A673 (cell line): Measurements from ENCODE around the gene WBP2. TPM values are rescaled to one million over a fixed set of nuclear protein-coding genes. Genes with fewer than 3 reads are reported as not detected.

Source experiments
- BruUV-seq: library from RNA; stranded (reverse); fragments of 400-500 nt; replicated peaks from 2 replicates; lab custom pipeline; 2021; lab: Mats Ljungman, UMichigan
- CTCF ChIA-PET: fragments of 300-600 bp; sonication (Branson Sonifier 250); formaldehyde crosslinking; loops from one replicate; lab custom pipeline; 2022; ENCODE audit warnings: antibody characterized with exemption; lab: Charles Lee
- POLR2A ChIA-PET: fragments of 300-600 bp; sonication (Branson Sonifier 250); formaldehyde crosslinking; loops from one replicate; lab custom pipeline; 2022; ENCODE audit warnings: antibody characterized with exemption; ENCODE audit not compliant: low non-redundant PET; lab: Charles Lee
- DNase-seq: peaks from one replicate; pipeline ENCODE4 v3.0.0-alpha.2; 2015; ENCODE audit warnings: low spot score
- H3K27ac ChIP-seq: fragments of 200-600 bp; sonication (generic); 2 replicates; pipeline ENCODE4 v1.5.1; 2016; ENCODE audit warnings: mixed run types, low read depth, mild to moderate bottlenecking, mixed read lengths, antibody characterized with exemption, low read length; ENCODE audit not compliant: poor library complexity, severe bottlenecking
- H3K27me3 ChIP-seq: fragments of 200-600 bp; sonication (generic); replicated peaks from 2 replicates; pipeline ENCODE4 v1.6.1; 2017; ENCODE audit warnings: mixed run types, low read depth, mild to moderate bottlenecking, mixed read lengths, antibody characterized with exemption, low read length; ENCODE audit not compliant: insufficient read depth, poor library complexity
- H3K36me3 ChIP-seq: fragments of 200-600 bp; sonication (generic); 2 replicates; pipeline ENCODE4 v1.6.1; 2016; ENCODE audit warnings: mixed run types, mild to moderate bottlenecking, mixed read lengths, antibody characterized with exemption, low read length; ENCODE audit not compliant: insufficient read depth, poor library complexity, severe bottlenecking
- H3K4me1 ChIP-seq: fragments of 200-600 bp; sonication (generic); 2 replicates; pipeline ENCODE4 v1.6.1; 2017; ENCODE audit warnings: mixed run types, mild to moderate bottlenecking, mixed read lengths, antibody characterized with exemption, low read length; ENCODE audit not compliant: insufficient read depth, poor library complexity, severe bottlenecking
- H3K4me3 ChIP-seq: fragments of 200-600 bp; sonication (generic); 2 replicates; pipeline ENCODE4 v1.5.1; 2016; ENCODE audit warnings: low read depth, mixed run types, mild to moderate bottlenecking, mixed read lengths, low read length; ENCODE audit not compliant: poor library complexity, severe bottlenecking
- H3K9me3 ChIP-seq: fragments of 200-600 bp; sonication (generic); 2 replicates; pipeline ENCODE4 v1.6.1; 2016; ENCODE audit warnings: mixed run types, low read depth, mild to moderate bottlenecking, mixed read lengths, antibody characterized with exemption, low read length; ENCODE audit not compliant: poor library complexity, severe bottlenecking
- EZH2 ChIP-seq: fragments of 200-600 bp; sonication (generic); IDR thresholded peaks from 2 replicates; pipeline ENCODE4 v1.6.1; 2017; ENCODE audit warnings: borderline replicate concordance, low read depth, mild to moderate bottlenecking, mixed read lengths, antibody characterized with exemption, low read length; ENCODE audit not compliant: poor library complexity, severe bottlenecking
- intact Hi-C: fragments of 100-400 bp; cut with micrococcal nuclease; formaldehyde crosslinking; loops from one replicate; pipeline ENCODE4 v1.10.0; 2022; ENCODE audit not compliant: unreplicated experiment
- total RNA-seq: library from RNA; stranded (reverse); gene quantifications from 2 replicates; pipeline ENCODE4 v1.2.3, GENCODE V29; 2021
- TF ChIP-seq, protein P1 (sequence below): fragments of 300-800, 200-600 bp; sonication (generic); conservative IDR thresholded peaks from 2 replicates; pipeline ENCODE4 v1.5.1; 2017; ENCODE audit warnings: low read depth, mild to moderate bottlenecking, antibody characterized with exemption, low read length, moderate library complexity, mixed read lengths

The WBP2 gene
- total RNA-seq, 1 experiment from 2014 or later: 70.3 TPM

DNA sequence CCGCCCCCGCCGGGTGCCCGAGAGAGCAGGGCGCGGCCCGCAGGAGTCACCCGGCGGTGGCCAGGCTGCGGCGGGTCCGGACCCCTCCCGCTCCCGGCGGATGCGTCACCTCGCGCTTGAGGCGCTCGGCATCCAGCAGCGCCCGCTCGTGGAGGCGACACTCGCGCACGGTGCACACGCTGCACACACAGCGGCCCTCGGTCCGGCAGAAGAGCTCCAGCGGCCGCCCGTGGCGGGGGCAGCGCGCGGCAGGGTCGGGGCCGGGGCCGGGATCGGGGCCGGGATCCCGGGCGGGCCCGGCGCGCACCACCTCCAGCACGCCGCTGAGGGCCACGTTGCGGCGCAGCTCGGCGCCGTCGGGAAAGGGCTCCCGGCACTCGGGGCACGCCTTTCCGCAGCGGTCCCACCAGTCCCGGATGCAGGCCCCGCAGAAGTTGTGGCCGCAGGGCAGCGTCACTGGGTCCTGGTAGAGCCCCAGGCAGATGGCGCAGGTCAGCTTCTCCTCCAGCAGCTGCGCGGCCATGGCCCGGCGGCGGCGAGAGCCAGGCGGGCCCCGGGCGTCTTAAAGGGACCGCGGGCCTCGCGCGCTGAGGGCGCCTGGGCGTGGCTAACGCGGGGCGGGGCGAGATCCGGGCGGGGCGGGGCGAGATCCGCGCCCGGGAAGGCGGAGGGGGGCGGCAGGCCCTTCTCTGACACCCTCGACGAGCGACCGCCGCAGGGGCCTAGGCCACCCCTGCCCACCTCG, 41.5 kb upstream of the WBP2 start, which contains the start of gene TRIM65:
Gene TRIM65, minus strand, starts transcription at position 537 of the 745 bp plus-strand sequence. Its CDS starts 14 bp downstream, at position 523.
- ChIA-PET POLR2A (no interaction called here), CTCF (interaction anchor here (0.6 to 1.5 kb wide), 2 partner anchors 41 to 48 kb away, joined by 4 to 5 read pairs; partner anchors contain the start of gene WBP2)
- peak within 1 kb of the TSS; percentile 84 for H3K27ac ChIP-seq
- peak; percentile 82 for DNase-seq
- no peaks in the 10 kb centered on the region for H3K9me3 ChIP-seq
- TF ChIP-seq, protein P1, sequence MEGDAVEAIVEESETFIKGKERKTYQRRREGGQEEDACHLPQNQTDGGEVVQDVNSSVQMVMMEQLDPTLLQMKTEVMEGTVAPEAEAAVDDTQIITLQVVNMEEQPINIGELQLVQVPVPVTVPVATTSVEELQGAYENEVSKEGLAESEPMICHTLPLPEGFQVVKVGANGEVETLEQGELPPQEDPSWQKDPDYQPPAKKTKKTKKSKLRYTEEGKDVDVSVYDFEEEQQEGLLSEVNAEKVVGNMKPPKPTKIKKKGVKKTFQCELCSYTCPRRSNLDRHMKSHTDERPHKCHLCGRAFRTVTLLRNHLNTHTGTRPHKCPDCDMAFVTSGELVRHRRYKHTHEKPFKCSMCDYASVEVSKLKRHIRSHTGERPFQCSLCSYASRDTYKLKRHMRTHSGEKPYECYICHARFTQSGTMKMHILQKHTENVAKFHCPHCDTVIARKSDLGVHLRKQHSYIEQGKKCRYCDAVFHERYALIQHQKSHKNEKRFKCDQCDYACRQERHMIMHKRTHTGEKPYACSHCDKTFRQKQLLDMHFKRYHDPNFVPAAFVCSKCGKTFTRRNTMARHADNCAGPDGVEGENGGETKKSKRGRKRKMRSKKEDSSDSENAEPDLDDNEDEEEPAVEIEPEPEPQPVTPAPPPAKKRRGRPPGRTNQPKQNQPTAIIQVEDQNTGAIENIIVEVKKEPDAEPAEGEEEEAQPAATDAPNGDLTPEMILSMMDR: 0 out of 2 replicates have a peak, but pooled peaks have one; percentile 26
- TF ChIP-seq EZH2: no peak
- H3K27me3 ChIP-seq: no peaks in the 10 kb centered on the region
- peaks cover 17% of the 10 kb centered on the region for H3K4me1 ChIP-seq
- peaks cover 41% of the 10 kb centered on the region for H3K36me3 ChIP-seq
- intact Hi-C loops: no loop called here
- BruUV-seq: no TSS peak
- H3K4me3 ChIP-seq: peak within 1 kb of the TSS; percentile 89

GRCh38 chr17:75895370-75896155, 40.4 kb upstream of the WBP2 start:
- H3K4me3 ChIP-seq: peak overlapping the region; percentile 89
- peaks cover 17% of the 10 kb centered on the region for H3K4me1 ChIP-seq
- H3K9me3 ChIP-seq: no peaks in the 10 kb centered on the region
- intact Hi-C loops: no loop called here
- DNase-seq: peak; percentile 55
- ChIA-PET POLR2A (interaction anchor here (0.5 kb wide), 1 partner anchor 41 kb away, joined by 3 read pairs; the partner anchor contains the start of gene WBP2), CTCF (interaction anchor here (1.5 kb wide), 1 partner anchor 47 kb away, joined by 5 read pairs; no protein-coding TSS in a partner anchor)
- TF ChIP-seq EZH2: no peak
- TF ChIP-seq, protein P1: peak; percentile 51
- BruUV-seq: no TSS peak
- no peaks in the 10 kb centered on the region for H3K27me3 ChIP-seq
- H3K27ac ChIP-seq: peak overlapping the region; percentile 84
- H3K36me3 ChIP-seq: peaks cover 41% of the 10 kb centered on the region

- intact Hi-C loops: no loop called here
- no peaks in the 10 kb centered on the region for H3K27me3 ChIP-seq
- no TSS peak for BruUV-seq
- H3K36me3 ChIP-seq: peaks cover 30% of the 10 kb centered on the region
- TF ChIP-seq EZH2: no peak
- TF ChIP-seq, protein P1: no peak
- H3K4me1 ChIP-seq: peaks cover 17% of the 10 kb centered on the region
- H3K9me3 ChIP-seq: no peaks in the 10 kb centered on the region
- POLR2A ChIA-PET: no interaction called here
- DNase-seq: no peak
- H3K27ac ChIP-seq: no peak overlapping the region
- H3K4me3 ChIP-seq: no peak overlapping the region
- CTCF ChIA-PET: interaction anchor here (0.6 kb wide), 1 partner anchor 96 kb away, joined by 5 read pairs; no protein-coding TSS in a partner anchor
These were observed 39.1 kb upstream of the WBP2 start for GRCh38 chr17:75894049-75894733.
